ENCODE data around the gene NODAL.

NODAL gene

GRCh38 chr10:70418229-70418628, 23.3 kb downstream of the NODAL start:
- H3K36me3 ChIP-seq (ENCODE audit: control insufficient read depth, low read length), result peaks cover 61% of the 10 kb centered on the region
- TF ChIP-seq CTCF (IDR thresholded peaks at IDR 0.05; ENCODE audit: low read depth, low read length, poor library complexity, severe bottlenecking) (no peak), EZH2phosphoT487 (IDR thresholded peaks at IDR 0.05; ENCODE audit: borderline replicate concordance, low read length) (no peak)
- peaks cover 44% of the 10 kb centered on the region for H3K79me2 ChIP-seq (ENCODE audit: control insufficient read depth, low read length)
- H3K27me3 ChIP-seq (ENCODE audit: control insufficient read depth, low read length), result no peaks in the 10 kb centered on the region
- no peak overlapping the region for H3K4me3 ChIP-seq (ENCODE audit: low read length)
- no peak overlapping the region for H3K27ac ChIP-seq (ENCODE audit: low read depth, low read length)
- peaks cover 4% of the 10 kb centered on the region; the same call in 1 of the 2 replicates for H3F3A ChIP-seq (ENCODE audit: control insufficient read depth, insufficient read depth)
- H3K4me2 ChIP-seq (ENCODE audit: low read length), result no peak overlapping the region
- no peaks in the 10 kb centered on the region for H3K9me3 ChIP-seq (ENCODE audit: control insufficient read depth, insufficient read depth, low read length)
- no peaks in the 10 kb centered on the region for H3K9me2 ChIP-seq (replicated peaks; ENCODE audit: control insufficient read depth, low read length)
- peaks cover 7% of the 10 kb centered on the region; the same call in 1 of the 2 replicates for H4K20me1 ChIP-seq (ENCODE audit: control insufficient read depth, insufficient read depth, low read depth, low read length)
- peaks cover 16% of the 10 kb centered on the region for H3K4me1 ChIP-seq (ENCODE audit: control insufficient read depth, low read length)

- H3K9me3 ChIP-seq (ENCODE audit: control insufficient read depth, insufficient read depth, low read length), result no peaks in the 10 kb centered on the region
- H3K4me2 ChIP-seq (ENCODE audit: low read length), result no peak overlapping the region
- TF ChIP-seq CTCF (IDR thresholded peaks at IDR 0.05; ENCODE audit: low read depth, low read length, poor library complexity, severe bottlenecking), result no peak
- no peak for TF ChIP-seq EZH2phosphoT487 (IDR thresholded peaks at IDR 0.05; ENCODE audit: borderline replicate concordance, low read length)
- H3K27me3 ChIP-seq (ENCODE audit: control insufficient read depth, low read length), result no peaks in the 10 kb centered on the region
- no peaks in the 10 kb centered on the region for H3K9me2 ChIP-seq (replicated peaks; ENCODE audit: control insufficient read depth, low read length)
- H3K4me3 ChIP-seq (ENCODE audit: low read length), result no peak overlapping the region
- peaks cover 16% of the 10 kb centered on the region for H3K4me1 ChIP-seq (ENCODE audit: control insufficient read depth, low read length)
- peaks cover 7% of the 10 kb centered on the region; the same call in 1 of the 2 replicates for H4K20me1 ChIP-seq (ENCODE audit: control insufficient read depth, insufficient read depth, low read depth, low read length)
- peaks cover 4% of the 10 kb centered on the region; the same call in 1 of the 2 replicates for H3F3A ChIP-seq (ENCODE audit: control insufficient read depth, insufficient read depth)
- peaks cover 54% of the 10 kb centered on the region for H3K36me3 ChIP-seq (ENCODE audit: control insufficient read depth, low read length)
- no peak overlapping the region for H3K27ac ChIP-seq (ENCODE audit: low read depth, low read length)
- peaks cover 51% of the 10 kb centered on the region for H3K79me2 ChIP-seq (ENCODE audit: control insufficient read depth, low read length)
Observed at GRCh38 chr10:70417568-70417967, 23.9 kb downstream of the NODAL start.

GRCh38 chr10:70412356-70412755, 29.1 kb downstream of the NODAL start:
- no peaks in the 10 kb centered on the region for H3K9me3 ChIP-seq (ENCODE audit: control insufficient read depth, insufficient read depth, low read length)
- H3K79me2 ChIP-seq (ENCODE audit: control insufficient read depth, low read length), result peaks cover 86% of the 10 kb centered on the region
- H3K27ac ChIP-seq (ENCODE audit: low read depth, low read length), result no peak overlapping the region
- H3K4me3 ChIP-seq (ENCODE audit: low read length), result no peak overlapping the region
- H3F3A ChIP-seq (ENCODE audit: control insufficient read depth, insufficient read depth), result peaks cover 4% of the 10 kb centered on the region; the same call in 1 of the 2 replicates
- H3K4me1 ChIP-seq (ENCODE audit: control insufficient read depth, low read length), result peaks cover 16% of the 10 kb centered on the region
- peaks cover 16% of the 10 kb centered on the region; the same call in 1 of the 2 replicates for H4K20me1 ChIP-seq (ENCODE audit: control insufficient read depth, insufficient read depth, low read depth, low read length)
- no peak for TF ChIP-seq CTCF (IDR thresholded peaks at IDR 0.05; ENCODE audit: low read depth, low read length, poor library complexity, severe bottlenecking)
- TF ChIP-seq EZH2phosphoT487 (IDR thresholded peaks at IDR 0.05; ENCODE audit: borderline replicate concordance, low read length), result no peak
- no peak overlapping the region for H3K4me2 ChIP-seq (ENCODE audit: low read length)
- H3K9me2 ChIP-seq (replicated peaks; ENCODE audit: control insufficient read depth, low read length), result no peaks in the 10 kb centered on the region
- peaks cover 47% of the 10 kb centered on the region for H3K36me3 ChIP-seq (ENCODE audit: control insufficient read depth, low read length)
- H3K27me3 ChIP-seq (ENCODE audit: control insufficient read depth, low read length), result no peaks in the 10 kb centered on the region

All from DOHH2 (cell line).